Esophagus muscularis mucosa (tissue), 4 donors: ENCODE measurements around the gene POLE3. TPM values are rescaled to one million over a fixed set of nuclear protein-coding genes. Genes with fewer than 3 reads are reported as not detected.

Experiments
- DNase-seq: peaks from one replicate; pipeline ENCODE4 v3.0.0-alpha.2; 2017; ENCODE audit errors: extremely low spot score
- H3K27ac ChIP-seq, 4 donors: fragments of 200-600 bp; sonication (generic); replicated peaks in 1 of 4; 1 replicate in 3 of 4; 2 replicates in 1 of 4; pipeline ENCODE4 v1.5.1; 2016 to 2019; ENCODE audit warnings: mild to moderate bottlenecking in 1 of 4
- H3K27me3 ChIP-seq, 4 donors: fragments of 200-600 bp; sonication (generic); one replicate each; pipeline versions ENCODE4 v1.5.1 to v1.6.0; 2016 to 2019
- H3K36me3 ChIP-seq, 4 donors: fragments of 200-600 bp; sonication (generic); one replicate each; pipeline ENCODE4 v1.5.1; 2016 to 2019
- H3K4me1 ChIP-seq, 4 donors: fragments of 200-600 bp; sonication (generic); one replicate each; pipeline ENCODE4 v1.5.1; 2016 to 2019
- H3K4me3 ChIP-seq, 4 donors: fragments of 200-600 bp; sonication (generic); 1 replicate in 2 of 4; 2 replicates in 2 of 4; pipeline ENCODE4 v1.5.1; 2016 to 2019; ENCODE audit warnings: mild to moderate bottlenecking in 4 of 4, moderate library complexity in 1 of 4
- H3K9me3 ChIP-seq, 4 donors: fragments of 200-600 bp; sonication (generic); 1 replicate in 3 of 4; 2 replicates in 1 of 4; pipeline ENCODE4 v1.5.1; 2016 to 2019
- CTCF ChIP-seq, 3 experiments: fragments of 200-600 bp in 2 of 3; fragments of 450-650 bp in 1 of 3; sonication (generic) in 2 of 3; IDR thresholded peaks; one replicate each; pipeline ENCODE4 v1.5.1; 2017 to 2019; ENCODE audit warnings: antibody characterized with exemption in 3 of 3, mild to moderate bottlenecking in 2 of 3, moderate library complexity in 1 of 3
- EP300 ChIP-seq: sonication (generic); formaldehyde crosslinking; IDR thresholded peaks from one replicate; pipeline ENCODE4 v1.6.1; 2017; ENCODE audit warnings: antibody characterized with exemption
- POLR2A ChIP-seq: fragments of 450-650 bp; IDR thresholded peaks from one replicate; pipeline ENCODE4 v1.6.1; 2017; ENCODE audit warnings: antibody characterized with exemption, moderate library complexity, mild to moderate bottlenecking, low read depth
- POLR2AphosphoS5 ChIP-seq, 2 donors: sonication (generic); formaldehyde crosslinking; IDR thresholded peaks; one replicate each; pipeline ENCODE4 v1.6.1; 2017; ENCODE audit warnings: antibody characterized with exemption in 2 of 2
- WGBS: methylation state at CpG from one replicate; pipeline ENCODE4 v1.1.5; 2018; 5-methylcytosine and 5-hydroxymethylcytosine counted together
- intact Hi-C: fragments of 100-400 bp; cut with DNase I; formaldehyde crosslinking; loops from one replicate; pipeline ENCODE4 v1.15.1; 2023
- total RNA-seq, 4 donors: library from RNA; depleted of rRNA; stranded (reverse); fragments of >200 nt; gene quantifications; one replicate each; pipeline versions ENCODE4 v1.1.0 to v1.2.1, GENCODE V29; 2016

Gene POLE3
- total RNA-seq, 4 donors from 2014 or later = 25.7 to 42.6 (median 32.8) TPM

DNA sequence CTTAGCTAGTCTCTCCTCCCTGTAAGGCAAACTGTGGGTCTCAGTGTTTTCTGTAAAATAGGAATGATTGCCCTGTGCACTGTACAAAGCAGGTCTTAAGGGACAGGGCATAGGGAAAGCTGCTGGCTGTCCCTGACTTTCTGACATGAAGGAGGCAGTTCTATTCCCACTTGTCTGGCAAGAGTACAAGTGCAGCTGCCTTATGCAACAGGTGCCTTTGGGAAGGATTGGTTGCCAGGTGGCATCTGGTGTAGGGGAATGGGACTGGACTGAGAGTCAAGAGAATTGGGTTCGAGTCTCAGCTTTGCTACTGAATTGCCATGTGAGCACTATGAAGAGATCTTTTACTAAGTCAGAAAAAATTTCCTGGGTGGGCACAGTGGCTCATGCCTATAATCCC, 51.1 kb downstream of the POLE3 start:
- no peaks in the 10 kb centered on the region for H3K4me1 ChIP-seq
- H3K36me3 ChIP-seq = no peaks in the 10 kb centered on the region
- TF ChIP-seq EP300 = no peak
- no peak for TF ChIP-seq POLR2A
- no peak for TF ChIP-seq CTCF (IDR thresholded peaks at IDR 0.05)
- TF ChIP-seq POLR2AphosphoS5 (IDR thresholded peaks at IDR 0.05) = no peak
- H3K27me3 ChIP-seq = peaks cover 0 to 19% (median 0%) of the 10 kb centered on the region in 4 donors
- DNase-seq = no peak
- no peak overlapping the region for H3K27ac ChIP-seq
- no peak overlapping the region for H3K4me3 ChIP-seq
- H3K9me3 ChIP-seq = no peaks in the 10 kb centered on the region
- 82% methylated on average over 1 of the region's 1 CpG for WGBS
- intact Hi-C loops = no loop called here

Other genes with a start within 250 kb of the POLE3 start
- gene FKBP15, start 189.4 kb downstream of the POLE3 start, total RNA-seq = 10 to 100 TPM; 18.1 to 23.0 (median 20.6) TPM
- 10 to 100 TPM in 1 of 4 donors, 1 to 10 TPM in 3; 8.3 to 10.8 (median 8.9) TPM for gene SLC31A1, start 189.1 kb downstream of the POLE3 start, total RNA-seq
- 10 to 100 TPM; 41.5 to 77.2 (median 48.5) TPM for gene CDC26, start 135.1 kb downstream of the POLE3 start, total RNA-seq
- 10 to 100 TPM; 12.0 to 18.1 (median 16.3) TPM for gene PRPF4, start 135.0 kb downstream of the POLE3 start, total RNA-seq
- not detected for gene RNF183, start 107.3 kb downstream of the POLE3 start, total RNA-seq
- 1 to 10 TPM; 1.3 to 2.8 (median 2.1) TPM for gene WDR31, start 70.4 kb downstream of the POLE3 start, total RNA-seq
- under 1 TPM; 0.52 to 0.99 (median 0.70) TPM for gene BSPRY, start 61.1 kb downstream of the POLE3 start, total RNA-seq
- 10 to 100 TPM in 3 of 4 donors, 1 to 10 TPM in 1; 9.1 to 30.2 (median 22.8) TPM for gene HDHD3, start 33.7 kb downstream of the POLE3 start, total RNA-seq
- gene ALAD, start 9.4 kb downstream of the POLE3 start, total RNA-seq = 10 to 100 TPM; 18.2 to 31.1 (median 28.6) TPM
- 1 to 10 TPM in 1 of 4 donors, under 1 TPM in 1, not detected in 2; 0.17 to 1.8 TPM for gene C9orf43, start 72 bp upstream of the POLE3 start, total RNA-seq
- 100 to 1,000 TPM in 1 of 4 donors, 10 to 100 TPM in 3; 37.3 to 121 (median 68.5) TPM for gene RGS3, start 53.1 kb upstream of the POLE3 start, total RNA-seq